Fibroblast of mammary gland (primary cell): ENCODE data around the gene PNPLA5.
"Not testable (repeated sequence)": the region's sequence is repeated elsewhere in the genome, so short reads cannot be mapped to it uniquely, and the experiment has no call there.

ENCODE experiments used
- DNase-seq: peaks from one replicate; pipeline ENCODE4 v3.0.0-alpha.2; 2010; ENCODE audit warnings: low read depth
- H3K4me3 ChIP-seq: 2 replicates; pipeline ENCODE4 v1.5.1; 2011; ENCODE audit warnings: low read depth, mild to moderate bottlenecking, low read length, moderate library complexity; ENCODE audit not compliant: control insufficient read depth
- TF ChIP-seq, protein P1 (sequence below): conservative IDR thresholded peaks from 2 replicates; pipeline ENCODE4 v1.5.1; 2011; ENCODE audit warnings: low read depth, low read length, inconsistent platforms; ENCODE audit not compliant: control insufficient read depth, insufficient read depth

Gene PNPLA5

DNA sequence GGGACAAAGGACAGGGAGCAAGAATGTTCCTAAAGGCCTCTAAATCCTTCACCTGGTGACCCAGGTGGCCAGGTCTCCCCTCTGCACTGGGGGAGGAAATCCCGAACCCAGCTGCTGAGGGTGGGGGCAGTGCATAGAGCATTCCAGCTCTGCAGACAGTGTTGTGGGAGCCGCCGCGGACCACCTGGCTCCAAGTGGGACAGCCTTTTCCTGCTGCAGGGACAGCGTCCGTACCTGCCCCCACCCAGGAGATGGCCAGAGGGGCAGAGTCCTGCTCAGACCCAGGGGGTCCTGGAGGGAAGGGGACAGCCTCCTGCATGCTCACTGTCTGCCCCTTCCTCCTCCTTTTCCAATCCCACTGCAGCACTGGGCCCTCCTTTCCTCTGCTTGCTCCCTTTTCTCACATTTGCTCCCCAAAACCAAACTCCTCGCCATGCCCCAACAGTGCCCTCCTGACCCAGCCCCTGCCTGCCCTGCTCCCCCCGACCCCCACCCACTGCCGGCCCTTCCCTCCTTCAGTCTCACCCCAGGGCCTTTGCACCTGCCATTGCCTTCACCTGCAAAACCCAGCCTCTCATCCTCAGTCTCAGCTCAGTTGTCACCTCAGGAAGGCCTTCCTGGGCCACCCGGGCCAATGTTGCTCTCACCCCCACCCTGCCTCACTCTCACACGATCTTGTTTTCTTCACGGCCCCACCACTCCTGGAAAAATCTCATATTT, 12.8 kb downstream of the PNPLA5 start:
- DNase-seq, result no peak
- TF ChIP-seq, protein P1, sequence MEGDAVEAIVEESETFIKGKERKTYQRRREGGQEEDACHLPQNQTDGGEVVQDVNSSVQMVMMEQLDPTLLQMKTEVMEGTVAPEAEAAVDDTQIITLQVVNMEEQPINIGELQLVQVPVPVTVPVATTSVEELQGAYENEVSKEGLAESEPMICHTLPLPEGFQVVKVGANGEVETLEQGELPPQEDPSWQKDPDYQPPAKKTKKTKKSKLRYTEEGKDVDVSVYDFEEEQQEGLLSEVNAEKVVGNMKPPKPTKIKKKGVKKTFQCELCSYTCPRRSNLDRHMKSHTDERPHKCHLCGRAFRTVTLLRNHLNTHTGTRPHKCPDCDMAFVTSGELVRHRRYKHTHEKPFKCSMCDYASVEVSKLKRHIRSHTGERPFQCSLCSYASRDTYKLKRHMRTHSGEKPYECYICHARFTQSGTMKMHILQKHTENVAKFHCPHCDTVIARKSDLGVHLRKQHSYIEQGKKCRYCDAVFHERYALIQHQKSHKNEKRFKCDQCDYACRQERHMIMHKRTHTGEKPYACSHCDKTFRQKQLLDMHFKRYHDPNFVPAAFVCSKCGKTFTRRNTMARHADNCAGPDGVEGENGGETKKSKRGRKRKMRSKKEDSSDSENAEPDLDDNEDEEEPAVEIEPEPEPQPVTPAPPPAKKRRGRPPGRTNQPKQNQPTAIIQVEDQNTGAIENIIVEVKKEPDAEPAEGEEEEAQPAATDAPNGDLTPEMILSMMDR, result no peak

DNA sequence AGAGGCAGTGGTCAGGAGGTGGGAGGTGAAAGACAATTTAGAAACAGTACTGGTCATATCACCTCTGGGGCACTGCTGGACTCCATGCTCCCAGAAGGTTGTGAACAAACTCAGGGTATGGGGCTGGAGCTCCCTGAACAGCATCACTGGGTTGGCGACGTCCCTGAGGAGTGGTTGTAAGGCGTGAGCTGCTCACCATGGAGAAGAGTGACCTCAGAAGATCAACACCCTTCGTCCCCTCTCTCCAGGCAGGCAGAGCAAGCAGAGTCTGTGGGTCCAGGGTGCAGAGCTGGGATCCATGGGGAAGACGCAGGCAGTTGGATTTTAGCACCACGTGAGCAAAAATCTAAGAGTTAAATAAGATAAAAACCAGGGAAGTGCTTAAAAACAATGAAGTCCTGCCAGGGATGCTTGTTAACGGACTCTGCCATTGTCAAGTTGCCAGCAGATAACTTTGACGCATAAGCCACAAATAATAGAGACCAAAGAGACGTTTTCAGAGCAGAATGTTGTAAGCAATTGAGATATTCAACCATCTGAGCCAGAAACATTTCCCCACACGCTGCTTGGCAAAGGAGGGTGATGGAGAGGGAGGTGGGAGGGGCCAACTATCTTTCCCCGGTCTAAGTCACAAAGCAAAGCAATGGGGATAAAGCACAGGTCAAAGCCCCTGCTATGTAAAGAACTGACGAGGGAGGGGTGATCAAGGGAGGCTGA, 13.6 kb downstream of the PNPLA5 start:
- peak; percentile 44 for DNase-seq
- no peak overlapping the region for H3K4me3 ChIP-seq
- TF ChIP-seq, protein P1, result no peak

More for the DNA sequence above, 12.8 kb downstream of the PNPLA5 start:
- no peak overlapping the region for H3K4me3 ChIP-seq

DNA sequence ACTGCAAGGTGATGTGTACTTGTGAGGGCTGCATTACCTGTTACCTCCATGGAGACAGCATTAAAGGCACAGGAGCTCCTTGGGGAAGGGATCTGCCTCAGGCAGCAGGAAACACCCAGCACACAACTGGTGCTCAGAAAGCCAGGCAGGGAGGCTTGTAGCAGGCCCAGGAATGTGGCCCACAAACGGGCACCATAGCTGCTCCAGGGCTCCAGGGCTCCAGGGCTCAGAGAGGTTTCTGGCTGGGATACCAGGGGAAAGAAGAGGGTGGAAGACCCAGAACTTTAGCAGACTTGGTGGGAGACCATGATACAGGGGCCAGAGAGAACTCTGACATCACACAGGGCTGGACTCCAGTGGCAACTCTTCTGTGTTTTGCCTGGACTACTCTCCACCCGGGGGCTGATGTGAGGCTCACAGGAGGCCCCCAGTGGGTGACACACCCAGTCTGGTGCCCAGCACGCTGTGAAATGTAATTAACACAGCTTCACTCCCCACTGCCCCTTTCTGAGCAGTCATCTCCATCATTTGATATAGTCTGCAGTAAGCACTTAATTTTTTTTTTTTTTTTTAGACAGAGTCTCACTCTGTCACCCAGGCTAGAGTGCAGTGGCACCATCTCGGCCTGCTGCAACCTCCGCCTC, 14.8 kb downstream of the PNPLA5 start:
- no peak for DNase-seq
- TF ChIP-seq, protein P1, result no peak
- no peak overlapping the region for H3K4me3 ChIP-seq

DNA sequence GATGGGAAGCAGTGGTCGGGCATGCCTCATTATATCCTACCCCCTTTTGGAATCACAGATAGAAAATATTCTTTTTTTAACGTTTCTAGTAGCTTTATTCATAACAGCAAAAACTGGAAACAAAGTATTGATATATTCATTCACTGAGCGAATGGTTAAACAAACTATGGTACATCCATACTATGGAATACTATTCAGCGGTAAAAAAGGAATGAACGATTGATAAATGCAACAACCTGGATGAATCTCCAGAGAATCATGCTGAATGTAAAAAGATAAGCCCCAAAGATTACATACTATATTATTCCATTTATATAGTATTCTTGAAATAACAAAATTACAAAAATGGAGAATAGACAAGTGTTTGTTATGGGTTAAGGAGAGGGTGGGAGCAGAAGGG, 22.0 kb downstream of the PNPLA5 start:
- TF ChIP-seq, protein P1, result no peak

DNA sequence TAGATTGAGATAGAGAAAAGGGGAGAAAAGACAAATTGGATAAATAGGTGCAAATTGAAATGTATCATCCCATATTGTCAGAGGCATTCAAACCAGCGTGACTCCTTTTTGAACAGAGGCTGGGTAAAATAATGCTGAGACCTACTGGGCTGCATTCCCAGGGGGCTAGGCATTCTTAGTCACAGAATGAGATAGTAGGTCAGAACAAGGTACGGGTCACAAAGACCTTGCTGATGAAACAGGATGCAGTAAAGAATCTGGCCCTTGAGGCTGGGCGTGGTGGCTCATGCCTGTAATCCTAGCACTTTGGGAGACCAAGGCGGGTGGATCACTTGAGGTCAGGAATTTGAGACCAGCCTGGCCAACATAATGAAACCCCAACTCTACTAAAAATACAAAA, 22.8 kb downstream of the PNPLA5 start:
- not testable (repeated sequence) for DNase-seq, H3K4me3 ChIP-seq

More for the DNA sequence above, 22.0 kb downstream of the PNPLA5 start:
- H3K4me3 ChIP-seq, result no peak overlapping the region
- no peak for DNase-seq

DNA sequence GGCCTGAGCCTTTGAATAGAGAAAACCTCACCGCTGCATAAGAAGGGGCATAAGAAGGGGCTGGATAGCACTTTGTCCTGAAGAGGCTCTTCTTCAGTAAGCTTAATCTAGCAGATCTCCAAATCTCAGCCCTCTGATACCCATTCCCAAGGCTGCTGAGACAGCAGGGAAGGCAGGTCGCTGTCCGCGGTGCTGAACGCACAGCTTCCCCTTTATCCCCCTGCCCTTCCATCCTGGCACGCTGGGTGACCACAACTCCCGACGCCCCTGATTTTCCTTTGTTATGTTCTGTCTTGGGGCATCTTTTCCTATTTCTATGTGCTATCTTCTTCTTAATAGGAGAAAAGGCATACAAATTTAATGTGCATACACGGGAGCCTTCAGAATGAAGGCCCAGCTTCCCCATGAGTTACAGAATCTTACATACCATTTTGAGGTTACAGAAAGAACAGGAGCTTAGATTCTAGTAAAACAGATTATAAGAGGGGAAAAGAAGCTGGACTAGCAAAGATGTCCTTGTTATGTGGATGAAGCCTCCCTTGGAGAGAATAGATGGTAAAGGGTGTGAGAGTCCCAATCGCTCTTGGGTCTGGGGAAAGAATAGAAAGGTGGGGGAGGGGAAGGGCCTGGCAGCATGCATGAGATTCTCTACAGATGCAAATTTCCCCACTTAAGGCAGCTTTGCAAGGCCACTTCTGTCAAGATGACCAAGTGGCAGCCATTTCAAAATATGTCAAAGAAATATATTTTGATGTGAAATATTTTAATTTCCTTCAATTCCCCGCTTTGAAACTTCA, 23.8 kb downstream of the PNPLA5 start:
- TF ChIP-seq, protein P1, result no peak
- DNase-seq, result peak; percentile 55
- no peak overlapping the region for H3K4me3 ChIP-seq
